ENCODE measurements around the gene ZBTB17.

GRCh38 chr1:15968172-15968571 lies 7.7 kb downstream of the ZBTB17 start:
- no peak for TF ChIP-seq EZH2phosphoT487 (IDR thresholded peaks at IDR 0.05; ENCODE audit: borderline replicate concordance, low read depth, low read length)
- TF ChIP-seq, protein P1, sequence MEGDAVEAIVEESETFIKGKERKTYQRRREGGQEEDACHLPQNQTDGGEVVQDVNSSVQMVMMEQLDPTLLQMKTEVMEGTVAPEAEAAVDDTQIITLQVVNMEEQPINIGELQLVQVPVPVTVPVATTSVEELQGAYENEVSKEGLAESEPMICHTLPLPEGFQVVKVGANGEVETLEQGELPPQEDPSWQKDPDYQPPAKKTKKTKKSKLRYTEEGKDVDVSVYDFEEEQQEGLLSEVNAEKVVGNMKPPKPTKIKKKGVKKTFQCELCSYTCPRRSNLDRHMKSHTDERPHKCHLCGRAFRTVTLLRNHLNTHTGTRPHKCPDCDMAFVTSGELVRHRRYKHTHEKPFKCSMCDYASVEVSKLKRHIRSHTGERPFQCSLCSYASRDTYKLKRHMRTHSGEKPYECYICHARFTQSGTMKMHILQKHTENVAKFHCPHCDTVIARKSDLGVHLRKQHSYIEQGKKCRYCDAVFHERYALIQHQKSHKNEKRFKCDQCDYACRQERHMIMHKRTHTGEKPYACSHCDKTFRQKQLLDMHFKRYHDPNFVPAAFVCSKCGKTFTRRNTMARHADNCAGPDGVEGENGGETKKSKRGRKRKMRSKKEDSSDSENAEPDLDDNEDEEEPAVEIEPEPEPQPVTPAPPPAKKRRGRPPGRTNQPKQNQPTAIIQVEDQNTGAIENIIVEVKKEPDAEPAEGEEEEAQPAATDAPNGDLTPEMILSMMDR (conservative IDR thresholded peaks at IDR 0.05; ENCODE audit: low read length): no peak

All from OCI-LY7 (cell line).